ENCODE measurements around the gene OR2F2.

Gene OR2F2

GRCh38 chr7:143973870-143974416 is 38.9 kb downstream of the OR2F2 start:
- no peak for DNase-seq (ENCODE audit: low read depth)
- no peak for TF ChIP-seq CTCF (IDR thresholded peaks at IDR 0.05; ENCODE audit: control insufficient read depth, insufficient read depth, low read depth, low read length, missing control alignments)
- no peak overlapping the region for H3K4me3 ChIP-seq (ENCODE audit: control insufficient read depth, low read depth, low read length)

GRCh38 chr7:143974459-143974858 is 39.4 kb downstream of the OR2F2 start:
- H3K4me3 ChIP-seq (ENCODE audit: control insufficient read depth, low read depth, low read length), result no peak overlapping the region
- TF ChIP-seq CTCF (IDR thresholded peaks at IDR 0.05; ENCODE audit: control insufficient read depth, insufficient read depth, low read depth, low read length, missing control alignments), result no peak
- DNase-seq (ENCODE audit: low read depth), result peak; percentile 35

GRCh38 chr7:143975617-143976016 is 40.6 kb downstream of the OR2F2 start:
- DNase-seq (ENCODE audit: low read depth), result no peak
- TF ChIP-seq CTCF (IDR thresholded peaks at IDR 0.05; ENCODE audit: control insufficient read depth, insufficient read depth, low read depth, low read length, missing control alignments), result no peak
- no peak overlapping the region for H3K4me3 ChIP-seq (ENCODE audit: control insufficient read depth, low read depth, low read length)

- H3K4me3 ChIP-seq (ENCODE audit: control insufficient read depth, low read depth, low read length), result no peak overlapping the region
- TF ChIP-seq CTCF (IDR thresholded peaks at IDR 0.05; ENCODE audit: control insufficient read depth, insufficient read depth, low read depth, low read length, missing control alignments), result no peak
These were observed 43.6 kb downstream of the OR2F2 start for GRCh38 chr7:143978585-143978984.

GRCh38 chr7:143979359-143979758 is 44.3 kb downstream of the OR2F2 start:
- H3K4me3 ChIP-seq (ENCODE audit: control insufficient read depth, low read depth, low read length), result no peak overlapping the region
- peak; percentile 33 for DNase-seq (ENCODE audit: low read depth)
- TF ChIP-seq CTCF (IDR thresholded peaks at IDR 0.05; ENCODE audit: control insufficient read depth, insufficient read depth, low read depth, low read length, missing control alignments), result no peak

More at GRCh38 chr7:143978585-143978984, 43.6 kb downstream of the OR2F2 start:
- no peak for DNase-seq (ENCODE audit: low read depth)

GRCh38 chr7:143979998-143980397 is 45.0 kb downstream of the OR2F2 start:
- DNase-seq (ENCODE audit: low read depth), result no peak
- no peak overlapping the region for H3K4me3 ChIP-seq (ENCODE audit: control insufficient read depth, low read depth, low read length)
- TF ChIP-seq CTCF (IDR thresholded peaks at IDR 0.05; ENCODE audit: control insufficient read depth, insufficient read depth, low read depth, low read length, missing control alignments), result no peak

Measured in AG09309 (cell line).